HCT116 (cell line): ENCODE results near the gene TSSK2. TPM values are rescaled to one million over a fixed set of nuclear protein-coding genes. Genes with fewer than 3 reads are reported as not detected.

ENCODE experiments used
- ATAC-seq: fragments of 200-7000 bp; cut with Tn5 transposase; 2 replicates; pipeline ENCODE4 v1.9.1; 2020; ENCODE audit warnings: mild to moderate bottlenecking, moderate library complexity
- BruUV-seq: library from RNA; stranded (reverse); fragments of 400-500 nt; replicated peaks from 2 replicates; lab custom pipeline; 2021; lab: Mats Ljungman, UMichigan
- CTCF ChIA-PET: fragments of 300-600 bp; sonication (Branson Sonifier 250); formaldehyde crosslinking; loops from one replicate; lab custom pipeline; 2021; ENCODE audit warnings: antibody characterized with exemption; lab: Charles Lee
- POLR2A ChIA-PET: fragments of 300-600, 350-600 bp; sonication (Branson Sonifier 250); formaldehyde crosslinking; loops from one replicate; lab custom pipeline; 2021; ENCODE audit warnings: antibody characterized with exemption; lab: Charles Lee
- RAD21 ChIA-PET, 2 experiments: fragments of 300-600 bp; sonication (Branson Sonifier 250); formaldehyde crosslinking; loops; one replicate each; lab custom pipeline; 2023; ENCODE audit warnings: low total read pairs in 2 of 2; ENCODE audit not compliant: uncharacterized antibody in 2 of 2, unreplicated experiment in 2 of 2, low non-redundant PET in 1 of 2; lab: Charles Lee
- DNase-seq: peaks from one replicate; pipeline ENCODE4 v3.0.0-alpha.2; 2010; ENCODE audit warnings: low read depth, low spot score
- H2AFZ ChIP-seq: fragments of 200-600 bp; shearing (Covaris generic), sonication (generic); 2 replicates; pipeline ENCODE4 v1.6.1; 2017; ENCODE audit warnings: low read depth, mixed run types, mixed read lengths, antibody characterized with exemption, low read length; ENCODE audit not compliant: poor library complexity, severe bottlenecking
- H3K27ac ChIP-seq: 2 replicates; pipeline ENCODE4 v1.5.1; 2012; ENCODE audit warnings: low read depth, low read length
- H3K27me3 ChIP-seq: fragments of 200-600 bp; sonication (generic); 2 replicates; pipeline ENCODE4 v1.6.1; 2016; ENCODE audit warnings: mixed run types, low read length, mixed read lengths; ENCODE audit not compliant: insufficient read depth
- H3K36me3 ChIP-seq, 2 experiments: fragments of 200-500 bp in 1 of 2; fragments of 200-600 bp in 1 of 2; sonication (Bioruptor generic) in 1 of 2; sonication (generic) in 1 of 2; 2 replicates each; pipeline versions ENCODE4 v1.5.1 to v1.6.1; 2014 to 2016; ENCODE audit warnings: low read length in 2 of 2, inconsistent platforms in 1 of 2, mixed read lengths in 1 of 2, mixed run types in 1 of 2; ENCODE audit not compliant: insufficient read depth in 2 of 2, control insufficient read depth in 1 of 2
- H3K4me1 ChIP-seq, 2 experiments: fragments of 200-600 bp in 1 of 2; sonication (generic) in 1 of 2; 2 replicates each; pipeline versions ENCODE4 v1.5.1 to v1.6.1; 2012 to 2017; ENCODE audit warnings: low read length in 2 of 2, inconsistent platforms in 1 of 2, mild to moderate bottlenecking in 1 of 2, mixed read lengths in 1 of 2, mixed run types in 1 of 2, moderate library complexity in 1 of 2; ENCODE audit not compliant: insufficient read depth in 2 of 2, control insufficient read depth in 1 of 2
- H3K4me2 ChIP-seq: fragments of 200-600 bp; sonication (generic); 2 replicates; pipeline ENCODE4 v1.6.1; 2017; ENCODE audit warnings: mixed run types, low read length, mixed read lengths
- H3K4me3 ChIP-seq, 2 experiments: fragments of 200-600 bp in 1 of 2; sonication (generic) in 1 of 2; replicated peaks in 1 of 2; 2 replicates each; pipeline ENCODE4 v1.5.1; 2011 to 2016; ENCODE audit warnings: low read length in 2 of 2, control low read depth in 1 of 2, low read depth in 1 of 2, mild to moderate bottlenecking in 1 of 2, mixed read lengths in 1 of 2, mixed run types in 1 of 2
- H3K79me2 ChIP-seq: fragments of 200-600 bp; sonication (generic); 2 replicates; pipeline ENCODE4 v1.6.1; 2017; ENCODE audit warnings: mild to moderate bottlenecking, mixed run types, low read length, moderate library complexity, mixed read lengths; ENCODE audit not compliant: insufficient read depth
- H3K9ac ChIP-seq: fragments of 200-600 bp; sonication (generic); 2 replicates; pipeline ENCODE4 v1.6.1; 2016; ENCODE audit warnings: low read length, mixed read lengths
- H3K9me2 ChIP-seq: fragments of 200-600 bp; sonication (generic), shearing (Covaris generic); 2 replicates; pipeline ENCODE4 v1.6.1; 2017; ENCODE audit warnings: mixed run types, mild to moderate bottlenecking, moderate library complexity; ENCODE audit not compliant: insufficient read depth
- H3K9me3 ChIP-seq, 2 experiments: fragments of 200-500 bp in 1 of 2; fragments of 200-600 bp in 1 of 2; sonication (Bioruptor generic) in 1 of 2; sonication (generic) in 1 of 2; 2 replicates each; pipeline ENCODE4 v1.6.1; 2014 to 2017; ENCODE audit warnings: low read length in 2 of 2, mixed read lengths in 2 of 2, inconsistent platforms in 1 of 2, low read depth in 1 of 2, mild to moderate bottlenecking in 1 of 2, mixed run types in 1 of 2, moderate library complexity in 1 of 2; ENCODE audit not compliant: control insufficient read depth in 1 of 2, insufficient read depth in 1 of 2
- H4K20me1 ChIP-seq: fragments of 200-600 bp; sonication (generic), shearing (Covaris generic); 2 replicates; pipeline ENCODE4 v1.6.1; 2017; ENCODE audit warnings: mixed run types, mild to moderate bottlenecking, moderate library complexity; ENCODE audit not compliant: insufficient read depth
- ATF3 ChIP-seq: IDR thresholded peaks from 2 replicates; pipeline ENCODE4 v1.6.1; 2012
- CEBPB ChIP-seq: IDR thresholded peaks from 2 replicates; pipeline ENCODE4 v1.6.1; 2012; ENCODE audit warnings: low read depth
- EGR1 ChIP-seq: IDR thresholded peaks from 2 replicates; pipeline ENCODE4 v1.6.1; 2012; ENCODE audit warnings: low read depth
- ELF1 ChIP-seq: IDR thresholded peaks from 2 replicates; pipeline ENCODE4 v1.6.1; 2012; ENCODE audit warnings: low read depth, borderline replicate concordance
- EZH2 ChIP-seq: fragments of 200-600 bp; sonication (generic); IDR thresholded peaks from 2 replicates; pipeline ENCODE4 v1.6.1; 2017; ENCODE audit warnings: antibody characterized with exemption, mixed run types
- FOSL1 ChIP-seq: IDR thresholded peaks from 2 replicates; pipeline ENCODE4 v1.6.1; 2012; ENCODE audit warnings: low read depth
- MAX ChIP-seq: IDR thresholded peaks from 2 replicates; pipeline ENCODE4 v1.6.1; 2012
- POLR2A ChIP-seq: IDR thresholded peaks from 2 replicates; pipeline ENCODE4 v1.7.0; 2011; ENCODE audit warnings: borderline replicate concordance; ENCODE audit not compliant: insufficient read depth, insufficient read length; ENCODE audit errors: extremely low read depth
- POLR2AphosphoS5 ChIP-seq: IDR thresholded peaks from 2 replicates; pipeline ENCODE4 v1.6.1; 2011; ENCODE audit warnings: mild to moderate bottlenecking, low read depth, low read length, moderate library complexity
- REST ChIP-seq: IDR thresholded peaks from 2 replicates; pipeline ENCODE4 v1.6.1; 2012; ENCODE audit warnings: low read depth
- TCF7L2 ChIP-seq: IDR thresholded peaks from 2 replicates; pipeline ENCODE4 v1.7.0; 2011; ENCODE audit warnings: borderline replicate concordance, inconsistent platforms; ENCODE audit not compliant: insufficient read depth, insufficient read length; ENCODE audit errors: extremely low read depth
- ZBTB33 ChIP-seq: IDR thresholded peaks from 2 replicates; pipeline ENCODE4 v1.6.1; 2011; ENCODE audit warnings: mild to moderate bottlenecking, low read length, moderate library complexity; ENCODE audit not compliant: insufficient replicate concordance; ENCODE audit errors: extremely low read depth
- ZFX ChIP-seq: fragments of 450-650 bp; IDR thresholded peaks from 2 replicates; pipeline ENCODE4 v1.6.1; 2017
- ZNF274 ChIP-seq: fragments of 200-500 bp; sonication (Bioruptor generic); IDR thresholded peaks from 2 replicates; pipeline ENCODE4 v1.6.1; 2014; ENCODE audit warnings: mild to moderate bottlenecking, low read depth, low read length, inconsistent platforms
- intact Hi-C: fragments of 100-400 bp; cut with micrococcal nuclease; formaldehyde crosslinking; loops from 2 replicates; pipeline ENCODE4 v1.10.0; 2022
- total RNA-seq: library from RNA; stranded (reverse); gene quantifications from one replicate; pipeline ENCODE4 v1.2.1, GENCODE V29; 2021; ENCODE audit not compliant: unreplicated experiment

Gene TSSK2
- total RNA-seq, 1 experiment from 2014 or later = not detected

GRCh38 chr22:19114984-19115552, 16.0 kb upstream of the TSSK2 start:
- Histone ChIP-seq H3K79me2 (peaks cover 89% of the 10 kb centered on the region), H3K27ac (no peak overlapping the region), H3K9me2 (no peaks in the 10 kb centered on the region), H3K9me3 (no peaks in the 10 kb centered on the region), H3K4me3 (no peak overlapping the region), H3K4me1 (peaks cover 0 to 1% of the 10 kb centered on the region in 2 experiments; a peak in 2 of 4 replicates), H4K20me1 (0 out of 2 replicates have a peak, but pooled peaks cover 3% of the 10 kb centered on the region)
- POLR2A ChIA-PET = no interaction called here
- RAD21 ChIA-PET = no interaction called here
- intact Hi-C loops = no loop called here
- CTCF ChIA-PET = interaction anchor here (0.6 to 1.8 kb wide), 4 partner anchors 7 to 515 kb away, joined by 3 to 8 read pairs (median 5); partner anchors contain the start of gene ESS2
- DNase-seq = no peak
- no peak for ATAC-seq
- no TSS peak for BruUV-seq
- TF ChIP-seq ZNF274 (no peak), MAX (no peak), POLR2AphosphoS5 (no peak), ZFX (no peak), EGR1 (no peak), FOSL1 (no peak), REST (no peak), EZH2 (no peak), TCF7L2 (no peak), ZBTB33 (no peak), ATF3 (no peak), ELF1 (no peak), POLR2A (no peak), CEBPB (no peak)
- TF ChIP-seq, all 23 proteins: peak for 0
- Histone ChIP-seq H3K9ac (no peak overlapping the region), H3K4me2 (no peak overlapping the region), H3K36me3 (0 out of 4 replicates have a peak, but pooled peaks cover 0 to under 1% of the 10 kb centered on the region in 2 experiments), H3K27me3 (no peaks in the 10 kb centered on the region), H2AFZ (no peak overlapping the region)
